ENCODE results near the gene GCNA.
A peak's percentile ranks its signal among the peaks of the same experiment; 100 is the strongest.

The GCNA gene, protein sequence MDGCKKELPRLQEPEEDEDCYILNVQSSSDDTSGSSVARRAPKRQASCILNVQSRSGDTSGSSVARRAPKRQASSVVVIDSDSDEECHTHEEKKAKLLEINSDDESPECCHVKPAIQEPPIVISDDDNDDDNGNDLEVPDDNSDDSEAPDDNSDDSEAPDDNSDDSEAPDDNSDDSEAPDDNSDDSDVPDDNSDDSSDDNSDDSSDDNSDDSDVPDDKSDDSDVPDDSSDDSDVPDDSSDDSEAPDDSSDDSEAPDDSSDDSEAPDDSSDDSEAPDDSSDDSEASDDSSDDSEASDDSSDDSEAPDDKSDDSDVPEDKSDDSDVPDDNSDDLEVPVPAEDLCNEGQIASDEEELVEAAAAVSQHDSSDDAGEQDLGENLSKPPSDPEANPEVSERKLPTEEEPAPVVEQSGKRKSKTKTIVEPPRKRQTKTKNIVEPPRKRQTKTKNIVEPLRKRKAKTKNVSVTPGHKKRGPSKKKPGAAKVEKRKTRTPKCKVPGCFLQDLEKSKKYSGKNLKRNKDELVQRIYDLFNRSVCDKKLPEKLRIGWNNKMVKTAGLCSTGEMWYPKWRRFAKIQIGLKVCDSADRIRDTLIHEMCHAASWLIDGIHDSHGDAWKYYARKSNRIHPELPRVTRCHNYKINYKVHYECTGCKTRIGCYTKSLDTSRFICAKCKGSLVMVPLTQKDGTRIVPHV

DNA sequence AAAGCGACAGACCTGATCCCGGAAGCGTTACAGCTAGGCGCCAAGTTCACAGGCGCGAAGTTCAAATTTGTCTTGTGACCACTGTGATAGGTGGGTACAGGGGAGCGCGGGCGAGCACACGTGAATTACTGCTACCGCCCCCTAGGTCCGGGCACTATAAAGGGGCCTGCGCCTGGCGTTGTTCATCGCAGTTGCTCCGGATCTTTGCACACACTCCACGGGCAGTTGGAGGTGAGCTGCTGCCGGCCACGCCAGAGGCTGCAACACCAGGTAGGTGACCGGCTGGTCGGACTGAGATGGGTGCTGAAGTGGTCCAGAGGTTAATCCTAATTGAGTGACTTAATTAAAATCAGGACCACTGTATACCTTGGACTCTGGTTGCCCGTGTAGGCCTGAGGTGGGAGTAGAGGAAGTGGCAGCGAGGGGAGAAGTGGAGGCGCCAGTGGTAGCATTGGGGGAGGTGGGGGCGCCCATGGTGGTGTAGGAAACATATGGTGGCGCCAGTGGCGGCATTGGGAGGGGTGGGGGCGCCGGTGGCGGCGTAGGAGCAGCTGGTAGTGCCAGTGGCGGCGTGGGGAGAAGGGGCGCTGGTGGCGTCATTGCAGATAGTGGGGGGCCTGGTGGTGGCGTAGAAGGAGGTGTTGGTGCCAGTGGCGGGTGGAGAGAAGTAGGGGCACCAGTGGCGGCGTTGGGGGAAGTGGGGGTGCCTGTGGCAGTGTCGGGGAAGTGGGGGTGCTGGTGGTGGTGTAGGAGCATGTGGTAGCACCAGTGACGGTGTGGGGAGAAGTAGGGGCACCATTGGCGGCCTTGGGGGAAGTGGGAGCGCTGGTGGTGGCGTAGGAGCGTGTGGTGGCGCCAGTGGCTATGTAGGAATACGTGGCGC is at the start of gene GCNA:
TSS of gene GCNA (plus strand) at position 185 of the 883 bp plus-strand sequence. CDS start 2,385 bp downstream, outside the sequence.
- Mint-ChIP-seq H3K36me3 (peaks cover 7% of the 10 kb centered on the region), H3K9me3 (no peaks in the 10 kb centered on the region), H3K4me1 (peaks cover 7% of the 10 kb centered on the region), H3K27me3 (no peaks in the 10 kb centered on the region), H3K4me3 (no peak within 1 kb of the TSS), H3K27ac (peak within 1 kb of the TSS; percentile 65)

DNA sequence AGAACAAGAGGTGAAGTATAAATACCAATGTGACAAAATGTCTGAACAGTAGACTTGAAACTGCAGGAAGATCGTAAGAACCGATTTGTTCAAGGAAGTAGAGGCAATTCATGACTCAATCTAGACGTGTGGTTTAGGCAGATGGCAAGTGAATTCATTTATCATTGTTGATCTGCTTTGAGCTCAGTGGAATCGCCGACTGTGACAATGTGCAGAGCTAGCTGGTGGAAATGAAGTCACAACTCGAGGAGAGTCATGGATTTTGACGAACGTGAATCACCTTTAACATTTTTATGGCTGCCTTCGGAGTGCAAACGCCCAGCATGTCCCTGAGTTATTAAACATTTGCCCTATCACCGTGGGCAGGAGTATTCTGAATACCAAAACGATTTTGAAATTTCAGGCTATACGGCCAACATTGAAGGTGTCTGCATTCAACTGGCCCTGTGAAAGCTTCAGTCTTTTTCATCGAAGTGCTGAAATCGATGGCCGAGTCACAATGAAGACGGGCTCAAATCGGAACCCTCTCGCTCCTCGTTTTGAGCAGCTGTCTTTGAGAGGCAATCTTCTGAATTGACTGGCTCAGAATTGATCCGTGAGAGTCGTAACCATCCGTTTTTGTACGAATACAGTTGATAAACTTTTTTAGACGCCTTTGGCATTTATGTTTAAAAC is 46.0 kb upstream of the GCNA start:
- Mint-ChIP-seq H3K9me3 (no peaks in the 10 kb centered on the region), H3K36me3 (peaks cover 20% of the 10 kb centered on the region), H3K4me3 (peak overlapping the region; percentile 96), H3K4me1 (peaks cover 21% of the 10 kb centered on the region), H3K27me3 (no peaks in the 10 kb centered on the region), H3K27ac (peak overlapping the region; percentile 100)

DNA sequence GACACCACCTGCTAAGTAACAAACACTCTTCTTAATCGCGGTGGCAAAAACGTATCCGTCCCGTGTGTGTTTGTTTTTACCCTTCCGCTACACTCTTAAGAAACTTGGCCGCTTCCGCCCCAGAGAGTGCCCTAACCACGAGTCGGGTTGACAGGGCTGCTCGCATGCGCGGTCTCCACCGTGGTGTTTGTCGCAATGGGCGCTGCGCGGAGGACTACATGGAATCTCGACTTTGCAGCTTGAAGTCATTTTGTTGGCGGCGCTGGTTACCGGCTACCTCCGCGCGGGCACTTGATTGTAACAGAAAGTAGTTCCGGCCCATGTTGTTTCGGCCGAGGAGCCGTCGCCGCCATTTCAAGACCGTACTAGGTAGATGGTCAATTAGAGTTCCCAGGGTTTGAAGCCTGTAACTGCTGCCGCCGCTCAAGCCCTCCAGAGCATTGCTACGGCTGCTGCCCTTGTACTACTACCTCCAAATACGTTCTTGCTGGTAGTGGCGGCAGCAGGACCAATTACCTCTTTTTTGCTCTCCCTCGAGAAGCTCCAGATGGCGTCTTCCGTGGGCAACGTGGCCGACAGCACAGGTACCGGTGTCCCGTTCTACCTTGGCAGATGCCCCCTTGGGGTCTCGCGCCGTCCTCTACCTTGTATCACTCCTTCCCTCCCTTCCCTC is 45.3 kb upstream of the GCNA start, which contains the start of gene OGT:
TSS of gene OGT (plus strand) at position 352 of the 673 bp plus-strand sequence. CDS start at position 548, 196 bp downstream.
- Mint-ChIP-seq H3K36me3 (peaks cover 23% of the 10 kb centered on the region), H3K4me3 (peak within 1 kb of the TSS; percentile 96), H3K27me3 (no peaks in the 10 kb centered on the region), H3K4me1 (peaks cover 21% of the 10 kb centered on the region), H3K9me3 (no peaks in the 10 kb centered on the region), H3K27ac (peak within 1 kb of the TSS; percentile 100)

DNA sequence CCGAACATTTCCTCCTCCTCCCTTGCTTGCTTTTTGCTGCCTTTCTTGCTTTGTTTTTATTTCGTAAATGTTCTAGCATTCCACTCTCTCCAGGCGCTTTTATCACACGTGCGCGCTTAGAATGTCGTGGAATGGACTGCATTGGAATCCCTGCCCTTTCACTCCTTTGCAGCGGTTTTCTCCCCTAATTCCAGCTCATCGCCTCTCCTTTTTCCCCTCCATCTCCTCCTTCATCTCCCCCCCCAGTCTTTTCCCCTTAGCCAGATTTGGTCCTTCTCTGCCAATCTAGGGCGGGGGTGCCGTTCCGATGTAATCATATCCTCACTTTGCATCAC is 44.8 kb upstream of the GCNA start:
- Mint-ChIP-seq H3K4me1 (peaks cover 21% of the 10 kb centered on the region), H3K27me3 (no peaks in the 10 kb centered on the region), H3K27ac (peak overlapping the region; percentile 100), H3K4me3 (peak overlapping the region; percentile 96), H3K9me3 (no peaks in the 10 kb centered on the region), H3K36me3 (peaks cover 26% of the 10 kb centered on the region)

DNA sequence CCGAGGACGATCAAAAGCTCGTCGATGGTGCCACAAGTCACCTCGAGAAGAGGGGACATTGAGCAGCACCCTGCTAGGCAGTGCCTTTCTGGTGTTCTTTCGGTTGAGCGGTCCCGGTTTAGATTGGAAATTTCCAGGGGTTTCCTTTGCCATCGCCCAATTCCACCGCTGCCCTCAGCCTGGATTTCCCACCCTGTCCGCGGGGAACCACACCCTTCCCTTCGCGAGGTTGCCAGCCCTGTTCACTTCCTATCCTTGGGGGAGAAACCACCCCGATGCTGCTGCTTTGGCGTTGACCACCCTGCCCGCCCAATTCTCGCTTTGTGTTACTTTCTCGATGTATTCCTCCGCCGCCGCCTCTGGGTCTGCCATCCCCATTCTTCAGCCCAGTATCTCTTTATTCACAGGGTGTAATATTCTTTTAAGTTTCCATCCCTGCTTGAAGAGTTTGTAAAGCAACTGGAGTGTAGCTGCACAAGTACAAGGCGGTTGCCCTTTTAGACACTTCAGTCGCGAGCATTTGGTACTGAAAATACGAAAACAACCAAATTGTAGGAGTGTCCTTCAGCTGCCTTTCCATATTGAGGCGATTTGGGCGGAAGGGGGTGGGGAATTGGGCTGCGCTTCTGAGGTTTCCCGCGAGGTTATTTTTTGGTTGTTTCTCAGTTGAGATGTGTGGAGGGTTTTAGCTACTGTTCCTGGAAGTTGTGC is 44.2 kb upstream of the GCNA start:
- Mint-ChIP-seq H3K4me1 (peaks cover 21% of the 10 kb centered on the region), H3K36me3 (peaks cover 27% of the 10 kb centered on the region), H3K4me3 (peak overlapping the region; percentile 96), H3K27me3 (no peaks in the 10 kb centered on the region), H3K9me3 (no peaks in the 10 kb centered on the region), H3K27ac (peak overlapping the region; percentile 100)

DNA sequence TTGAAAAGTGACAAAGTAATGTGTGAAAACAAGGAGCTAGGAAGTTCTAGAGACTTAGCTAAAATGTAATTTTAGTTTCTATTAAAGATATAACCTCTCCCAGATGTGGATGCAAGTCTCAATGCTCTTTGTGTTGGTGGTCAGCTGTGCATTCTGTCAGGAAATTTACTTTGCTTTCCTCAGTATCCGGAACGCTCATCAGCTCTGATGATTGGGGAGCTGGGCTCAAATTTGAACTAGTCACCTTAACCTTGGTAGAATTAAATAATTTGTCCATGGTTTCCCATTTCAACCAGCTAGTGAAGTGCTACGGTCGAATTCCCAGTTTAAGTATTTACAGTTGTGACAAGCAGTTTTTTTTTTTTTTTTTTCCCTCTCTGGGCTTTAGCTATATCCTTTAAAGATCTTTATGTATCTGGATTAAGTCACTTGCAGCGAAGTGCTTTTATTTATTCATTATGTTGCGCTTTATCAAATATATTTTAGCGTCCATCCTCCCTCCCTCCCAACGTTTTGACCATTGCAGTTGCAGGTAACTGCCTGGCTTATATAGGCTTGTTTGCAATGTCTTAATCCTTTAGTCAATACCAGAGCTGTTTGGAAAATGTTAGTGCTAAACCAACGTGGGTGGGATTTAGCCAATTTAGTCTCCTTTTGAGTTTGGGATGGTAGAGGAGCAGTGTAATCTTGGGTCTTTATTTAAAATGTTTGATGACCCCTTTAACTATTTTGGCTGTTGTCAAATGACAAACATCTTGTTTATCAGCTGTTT is 43.3 kb upstream of the GCNA start:
- no peaks in the 10 kb centered on the region for H3K27me3 Mint-ChIP-seq
- peaks cover 32% of the 10 kb centered on the region for H3K36me3 Mint-ChIP-seq
- peak overlapping the region; percentile 96 for H3K4me3 Mint-ChIP-seq
- H3K27ac Mint-ChIP-seq = peak overlapping the region; percentile 100
- no peaks in the 10 kb centered on the region for H3K9me3 Mint-ChIP-seq
- H3K4me1 Mint-ChIP-seq = peaks cover 16% of the 10 kb centered on the region

DNA sequence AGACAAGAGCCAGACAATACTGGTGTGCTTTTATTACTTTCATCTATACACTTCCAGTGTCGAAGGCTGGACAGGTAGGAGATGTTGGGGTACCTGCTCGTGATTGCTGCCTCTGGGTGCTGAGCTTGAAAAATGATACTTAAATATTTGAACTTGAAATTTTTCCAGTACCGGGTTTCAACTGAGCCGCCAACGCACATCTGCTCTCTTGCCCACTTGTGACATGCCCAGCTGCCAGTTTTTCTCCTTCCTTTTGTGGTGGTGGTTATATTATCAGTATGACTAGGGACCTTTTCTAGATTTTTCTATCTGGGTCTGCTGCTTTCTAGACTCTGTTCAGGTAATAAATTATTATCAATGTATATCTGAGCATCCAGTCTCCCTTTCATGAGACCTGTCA is 42.0 kb upstream of the GCNA start:
- Mint-ChIP-seq H3K9me3 (no peaks in the 10 kb centered on the region), H3K36me3 (peaks cover 40% of the 10 kb centered on the region), H3K4me3 (peak overlapping the region; percentile 96), H3K4me1 (peaks cover 11% of the 10 kb centered on the region), H3K27ac (peak overlapping the region; percentile 92), H3K27me3 (no peaks in the 10 kb centered on the region)

DNA sequence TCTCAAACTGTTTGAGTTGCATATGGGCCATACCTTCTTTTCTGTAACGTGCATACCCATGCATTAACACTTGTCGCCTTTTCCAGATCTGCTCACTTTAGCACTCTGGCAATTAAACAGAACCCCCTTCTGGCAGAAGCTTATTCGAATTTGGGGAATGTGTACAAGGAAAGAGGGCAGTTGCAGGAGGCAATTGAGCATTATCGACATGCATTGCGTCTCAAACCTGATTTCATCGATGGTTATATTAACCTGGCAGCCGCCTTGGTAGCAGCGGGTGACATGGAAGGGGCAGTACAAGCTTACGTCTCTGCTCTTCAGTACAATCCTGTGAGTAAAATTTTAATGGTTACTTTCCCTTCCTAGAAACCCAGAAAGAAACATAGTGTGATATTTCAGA is 40.5 kb upstream of the GCNA start:
- H3K27ac Mint-ChIP-seq = peak overlapping the region; percentile 59
- H3K27me3 Mint-ChIP-seq = no peaks in the 10 kb centered on the region
- H3K9me3 Mint-ChIP-seq = no peaks in the 10 kb centered on the region
- H3K4me3 Mint-ChIP-seq = peak overlapping the region; percentile 96
- H3K36me3 Mint-ChIP-seq = peaks cover 47% of the 10 kb centered on the region
- H3K4me1 Mint-ChIP-seq = peaks cover 19% of the 10 kb centered on the region

DNA sequence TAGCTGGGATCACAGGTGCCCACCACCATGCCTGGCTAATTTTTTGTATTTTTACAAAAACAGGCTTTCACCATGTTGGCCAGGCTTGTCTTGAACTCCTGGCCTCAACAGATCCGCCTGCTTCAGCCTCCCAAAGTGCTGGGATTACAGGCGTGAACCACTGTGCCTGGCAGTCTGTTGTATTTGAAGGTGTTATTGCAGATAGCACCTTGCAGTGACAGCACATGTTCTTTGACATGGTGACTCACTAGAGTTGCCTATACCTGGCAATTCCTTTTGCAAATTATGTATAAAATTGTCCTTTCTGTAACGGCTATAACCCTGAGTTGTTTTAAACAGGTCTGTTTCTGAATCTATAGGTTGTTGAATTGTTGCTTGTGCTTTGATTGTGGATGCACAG is 37.4 kb upstream of the GCNA start:
- peaks cover 38% of the 10 kb centered on the region for H3K36me3 Mint-ChIP-seq
- no peaks in the 10 kb centered on the region for H3K9me3 Mint-ChIP-seq
- peaks cover 46% of the 10 kb centered on the region for H3K4me1 Mint-ChIP-seq
- H3K27ac Mint-ChIP-seq = peak overlapping the region; percentile 98
- H3K4me3 Mint-ChIP-seq = peak overlapping the region; percentile 96
- H3K27me3 Mint-ChIP-seq = no peaks in the 10 kb centered on the region

DNA sequence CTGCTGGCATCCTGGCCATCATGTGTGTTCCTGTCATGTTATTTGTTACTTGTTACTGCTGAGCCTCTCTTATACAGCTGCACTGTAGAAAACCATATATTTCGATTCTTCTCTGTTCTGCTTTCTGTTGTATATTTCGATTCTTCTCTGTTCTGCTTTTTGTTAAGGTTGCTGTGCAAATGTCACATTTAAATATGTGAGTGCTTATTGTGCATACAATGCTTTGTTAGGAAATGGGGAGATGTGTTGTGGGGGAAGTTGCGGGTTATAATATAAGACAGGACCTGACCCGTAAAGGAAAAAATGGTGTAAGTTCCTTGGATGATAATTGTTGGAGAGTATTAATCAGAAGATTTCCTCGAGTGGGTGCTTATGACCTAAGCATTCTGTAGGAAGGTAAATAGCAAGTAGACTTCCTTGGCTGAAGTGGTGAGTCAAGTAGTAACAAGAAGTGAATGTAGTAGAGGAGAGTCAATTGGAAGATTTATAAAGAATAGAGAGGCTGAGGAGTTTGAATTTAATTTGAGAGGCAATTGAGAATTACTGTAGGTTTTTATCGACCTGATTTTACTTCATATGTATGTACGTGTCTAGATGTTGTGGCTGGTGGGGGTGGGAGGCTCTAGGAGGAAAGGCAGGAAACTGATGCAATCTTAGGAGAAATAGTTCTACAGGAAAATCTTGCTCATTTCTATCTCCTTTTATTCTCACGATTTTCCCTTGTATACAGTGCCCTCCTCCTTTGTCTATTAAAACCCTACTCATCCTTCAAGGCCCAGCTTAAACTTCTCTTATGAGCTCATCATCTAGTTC is 36.8 kb upstream of the GCNA start:
- Mint-ChIP-seq H3K36me3 (peaks cover 38% of the 10 kb centered on the region), H3K4me1 (peaks cover 52% of the 10 kb centered on the region)

DNA sequence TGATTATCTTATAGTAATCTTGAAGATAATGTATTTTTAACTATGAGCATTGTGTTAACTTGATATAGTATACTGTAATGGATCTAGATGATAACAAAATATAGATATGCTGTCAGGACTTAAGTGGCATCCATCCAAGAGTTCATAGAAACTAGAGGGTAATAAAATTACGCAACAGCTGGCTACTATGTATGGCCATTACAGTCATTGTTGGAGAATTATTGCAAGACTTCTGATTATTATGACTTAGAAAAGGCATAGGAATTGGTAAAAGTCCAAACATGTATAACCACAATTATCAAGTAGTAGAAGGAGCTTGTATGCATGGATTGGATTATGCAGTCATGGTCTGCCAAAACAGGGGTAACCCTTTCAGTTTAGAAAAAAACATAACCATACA is 35.8 kb upstream of the GCNA start:
- Mint-ChIP-seq H3K4me1 (peaks cover 59% of the 10 kb centered on the region), H3K36me3 (peaks cover 34% of the 10 kb centered on the region), H3K4me3 (peak overlapping the region; percentile 96), H3K9me3 (no peaks in the 10 kb centered on the region), H3K27ac (peak overlapping the region; percentile 98), H3K27me3 (no peaks in the 10 kb centered on the region)

More for the DNA sequence above, 36.8 kb upstream of the GCNA start:
- no peaks in the 10 kb centered on the region for H3K9me3 Mint-ChIP-seq
- H3K27ac Mint-ChIP-seq = peak overlapping the region; percentile 98
- H3K4me3 Mint-ChIP-seq = peak overlapping the region; percentile 96
- no peaks in the 10 kb centered on the region for H3K27me3 Mint-ChIP-seq

DNA sequence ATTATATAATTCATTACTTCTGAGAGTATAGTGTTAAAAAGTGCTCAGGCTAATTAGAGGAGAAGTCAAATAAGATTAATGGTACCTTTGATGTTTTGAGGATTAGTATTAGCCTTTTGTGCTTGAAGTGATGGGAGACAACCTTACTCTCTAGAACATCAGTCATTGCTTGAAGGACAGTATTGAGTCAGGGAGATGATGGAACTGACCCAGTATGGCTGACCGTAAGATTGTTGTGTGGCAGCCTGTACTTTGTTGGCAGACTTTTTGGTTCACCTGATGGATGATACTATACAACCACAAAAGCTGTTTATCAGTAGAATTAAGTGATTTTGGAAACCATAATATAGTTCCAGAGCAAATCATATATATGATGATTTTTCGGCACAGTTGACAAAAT is 35.4 kb upstream of the GCNA start:
- peaks cover 61% of the 10 kb centered on the region for H3K4me1 Mint-ChIP-seq
- peak overlapping the region; percentile 98 for H3K27ac Mint-ChIP-seq
- peak overlapping the region; percentile 96 for H3K4me3 Mint-ChIP-seq
- no peaks in the 10 kb centered on the region for H3K27me3 Mint-ChIP-seq
- H3K9me3 Mint-ChIP-seq = no peaks in the 10 kb centered on the region
- peaks cover 31% of the 10 kb centered on the region for H3K36me3 Mint-ChIP-seq

DNA sequence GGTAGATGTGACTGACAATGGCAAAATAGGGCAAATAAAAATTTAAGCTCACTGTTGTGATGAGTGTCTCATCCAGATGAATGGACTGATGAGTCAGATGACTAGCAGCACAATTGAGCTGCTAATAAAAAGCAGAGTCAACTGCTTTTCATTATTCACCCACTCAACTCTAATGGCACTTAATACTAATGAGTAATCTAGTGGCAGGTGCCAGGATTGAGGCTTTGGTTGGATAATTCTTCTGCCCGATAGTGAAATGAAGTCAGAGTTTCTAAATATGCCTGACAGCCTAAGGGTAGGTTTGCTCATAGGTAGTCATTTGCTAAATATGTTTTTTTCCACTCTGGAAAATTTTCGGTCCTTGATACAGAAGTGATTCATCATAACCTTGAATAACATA is 34.9 kb upstream of the GCNA start:
- H3K27ac Mint-ChIP-seq = peak overlapping the region; percentile 98
- H3K4me3 Mint-ChIP-seq = peak overlapping the region; percentile 96
- H3K36me3 Mint-ChIP-seq = peaks cover 30% of the 10 kb centered on the region
- H3K4me1 Mint-ChIP-seq = peaks cover 66% of the 10 kb centered on the region
- H3K27me3 Mint-ChIP-seq = no peaks in the 10 kb centered on the region
- H3K9me3 Mint-ChIP-seq = no peaks in the 10 kb centered on the region

Measured in activated naive CD4-positive, alpha-beta T cell treated with anti-CD3 and anti-CD28 coated beads, Interleukin-2, amount 50 U/mL, for 24 hours (primary cell).